Ishikawa (cell line): Measurements from ENCODE around the gene PIGN.

ENCODE experiments used
- CEBPB ChIP-seq: IDR thresholded peaks from 2 replicates; pipeline ENCODE4 v1.6.1; 2012
- CREB1 ChIP-seq: IDR thresholded peaks from 2 replicates; pipeline ENCODE4 v1.6.1; 2012; ENCODE audit warnings: low read depth
- EGR1 ChIP-seq: IDR thresholded peaks from 2 replicates; pipeline ENCODE4 v1.6.1; 2012
- EP300 ChIP-seq: IDR thresholded peaks from 2 replicates; pipeline ENCODE4 v1.6.1; 2012; ENCODE audit warnings: borderline replicate concordance
- FOXM1 ChIP-seq: IDR thresholded peaks from 2 replicates; pipeline ENCODE4 v1.6.1; 2012; ENCODE audit warnings: low read depth, borderline replicate concordance
- NFIC ChIP-seq: IDR thresholded peaks from 2 replicates; pipeline ENCODE4 v1.6.1; 2012
- RAD21 ChIP-seq: IDR thresholded peaks from 2 replicates; pipeline ENCODE4 v1.6.1; 2012; ENCODE audit warnings: low read depth
- TAF1 ChIP-seq: IDR thresholded peaks from 2 replicates; pipeline ENCODE4 v1.6.1; 2012; ENCODE audit warnings: low read depth, mild to moderate bottlenecking
- TCF12 ChIP-seq: IDR thresholded peaks from 2 replicates; pipeline ENCODE4 v1.6.1; 2012; ENCODE audit warnings: low read depth
- TEAD4 ChIP-seq: IDR thresholded peaks from 2 replicates; pipeline ENCODE4 v1.6.1; 2012
- YY1 ChIP-seq: IDR thresholded peaks from 2 replicates; pipeline ENCODE4 v1.6.1; 2012; ENCODE audit warnings: low read depth
- ZBTB7A ChIP-seq: IDR thresholded peaks from 2 replicates; pipeline ENCODE4 v1.6.1; 2012; ENCODE audit warnings: low read depth
- TF ChIP-seq, protein P1 (sequence below): IDR thresholded peaks from 2 replicates; pipeline ENCODE4 v1.6.1; 2012
- TF ChIP-seq, protein P2 (sequence below): IDR thresholded peaks from 2 replicates; pipeline ENCODE4 v1.6.1; 2012; ENCODE audit warnings: low read depth, mild to moderate bottlenecking
- TF ChIP-seq, protein P3 (sequence below): IDR thresholded peaks from 2 replicates; pipeline ENCODE4 v1.6.1; 2012

Gene PIGN

DNA sequence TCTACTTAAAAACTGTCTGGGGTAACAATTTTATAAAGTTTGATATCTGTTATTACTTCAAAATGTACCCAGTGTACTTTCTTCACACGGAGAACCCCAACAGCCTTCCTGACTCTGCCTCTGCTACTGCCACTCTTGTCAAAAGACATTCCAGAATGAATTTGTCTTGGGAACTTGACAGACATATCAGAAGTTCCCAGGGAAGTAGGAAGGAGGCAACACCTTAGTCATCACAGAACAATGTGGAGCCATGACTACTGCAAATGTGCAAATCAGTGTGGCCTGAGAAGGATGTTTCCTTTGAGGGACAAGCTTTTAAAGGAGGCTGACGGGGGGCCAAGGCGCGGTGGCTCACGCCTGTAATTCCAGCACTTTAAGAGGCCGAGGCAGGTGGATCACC, 160.3 kb downstream of the PIGN start:
- TF ChIP-seq, protein P1, sequence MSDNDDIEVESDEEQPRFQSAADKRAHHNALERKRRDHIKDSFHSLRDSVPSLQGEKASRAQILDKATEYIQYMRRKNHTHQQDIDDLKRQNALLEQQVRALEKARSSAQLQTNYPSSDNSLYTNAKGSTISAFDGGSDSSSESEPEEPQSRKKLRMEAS, result no peak
- no peak for TF ChIP-seq NFIC
- no peak for TF ChIP-seq EP300
- no peak for TF ChIP-seq TEAD4
- no peak for TF ChIP-seq TCF12
- no peak for TF ChIP-seq TAF1
- no peak for TF ChIP-seq RAD21
- no peak for TF ChIP-seq CEBPB
- no peak for TF ChIP-seq ZBTB7A
- TF ChIP-seq, protein P2, sequence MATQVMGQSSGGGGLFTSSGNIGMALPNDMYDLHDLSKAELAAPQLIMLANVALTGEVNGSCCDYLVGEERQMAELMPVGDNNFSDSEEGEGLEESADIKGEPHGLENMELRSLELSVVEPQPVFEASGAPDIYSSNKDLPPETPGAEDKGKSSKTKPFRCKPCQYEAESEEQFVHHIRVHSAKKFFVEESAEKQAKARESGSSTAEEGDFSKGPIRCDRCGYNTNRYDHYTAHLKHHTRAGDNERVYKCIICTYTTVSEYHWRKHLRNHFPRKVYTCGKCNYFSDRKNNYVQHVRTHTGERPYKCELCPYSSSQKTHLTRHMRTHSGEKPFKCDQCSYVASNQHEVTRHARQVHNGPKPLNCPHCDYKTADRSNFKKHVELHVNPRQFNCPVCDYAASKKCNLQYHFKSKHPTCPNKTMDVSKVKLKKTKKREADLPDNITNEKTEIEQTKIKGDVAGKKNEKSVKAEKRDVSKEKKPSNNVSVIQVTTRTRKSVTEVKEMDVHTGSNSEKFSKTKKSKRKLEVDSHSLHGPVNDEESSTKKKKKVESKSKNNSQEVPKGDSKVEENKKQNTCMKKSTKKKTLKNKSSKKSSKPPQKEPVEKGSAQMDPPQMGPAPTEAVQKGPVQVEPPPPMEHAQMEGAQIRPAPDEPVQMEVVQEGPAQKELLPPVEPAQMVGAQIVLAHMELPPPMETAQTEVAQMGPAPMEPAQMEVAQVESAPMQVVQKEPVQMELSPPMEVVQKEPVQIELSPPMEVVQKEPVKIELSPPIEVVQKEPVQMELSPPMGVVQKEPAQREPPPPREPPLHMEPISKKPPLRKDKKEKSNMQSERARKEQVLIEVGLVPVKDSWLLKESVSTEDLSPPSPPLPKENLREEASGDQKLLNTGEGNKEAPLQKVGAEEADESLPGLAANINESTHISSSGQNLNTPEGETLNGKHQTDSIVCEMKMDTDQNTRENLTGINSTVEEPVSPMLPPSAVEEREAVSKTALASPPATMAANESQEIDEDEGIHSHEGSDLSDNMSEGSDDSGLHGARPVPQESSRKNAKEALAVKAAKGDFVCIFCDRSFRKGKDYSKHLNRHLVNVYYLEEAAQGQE, result no peak
- TF ChIP-seq CREB1, result no peak
- TF ChIP-seq FOXM1, result no peak

DNA sequence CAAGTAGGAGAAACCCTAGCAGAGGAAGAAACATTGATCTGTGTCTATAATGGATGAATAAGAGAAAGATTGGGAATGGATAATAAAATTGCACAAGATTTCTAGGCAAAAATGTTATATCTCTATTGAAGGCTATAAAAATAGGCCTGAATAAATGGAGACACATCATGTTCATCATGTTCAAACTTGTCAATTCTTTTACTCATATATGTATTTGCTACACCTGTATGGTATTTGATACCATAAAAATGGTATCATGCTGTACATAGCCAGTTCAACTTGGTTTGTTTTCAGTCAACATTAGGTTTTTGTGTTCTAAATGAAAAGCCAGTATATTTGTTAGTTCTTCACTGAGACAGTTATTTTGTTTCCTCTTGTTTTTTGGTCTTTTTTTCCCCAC, 161.9 kb downstream of the PIGN start:
- TF ChIP-seq, protein P1, result no peak
- no peak for TF ChIP-seq TAF1
- TF ChIP-seq CREB1, result no peak
- no peak for TF ChIP-seq TCF12
- no peak for TF ChIP-seq YY1
- TF ChIP-seq EGR1, result no peak
- TF ChIP-seq NFIC, result no peak
- no peak for TF ChIP-seq FOXM1
- no peak for TF ChIP-seq TEAD4
- TF ChIP-seq, protein P3, sequence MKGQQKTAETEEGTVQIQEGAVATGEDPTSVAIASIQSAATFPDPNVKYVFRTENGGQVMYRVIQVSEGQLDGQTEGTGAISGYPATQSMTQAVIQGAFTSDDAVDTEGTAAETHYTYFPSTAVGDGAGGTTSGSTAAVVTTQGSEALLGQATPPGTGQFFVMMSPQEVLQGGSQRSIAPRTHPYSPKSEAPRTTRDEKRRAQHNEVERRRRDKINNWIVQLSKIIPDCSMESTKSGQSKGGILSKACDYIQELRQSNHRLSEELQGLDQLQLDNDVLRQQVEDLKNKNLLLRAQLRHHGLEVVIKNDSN, result no peak
- TF ChIP-seq, protein P2, result no peak
- TF ChIP-seq CEBPB, result no peak
- no peak for TF ChIP-seq ZBTB7A
- no peak for TF ChIP-seq EP300
- TF ChIP-seq RAD21, result no peak

DNA sequence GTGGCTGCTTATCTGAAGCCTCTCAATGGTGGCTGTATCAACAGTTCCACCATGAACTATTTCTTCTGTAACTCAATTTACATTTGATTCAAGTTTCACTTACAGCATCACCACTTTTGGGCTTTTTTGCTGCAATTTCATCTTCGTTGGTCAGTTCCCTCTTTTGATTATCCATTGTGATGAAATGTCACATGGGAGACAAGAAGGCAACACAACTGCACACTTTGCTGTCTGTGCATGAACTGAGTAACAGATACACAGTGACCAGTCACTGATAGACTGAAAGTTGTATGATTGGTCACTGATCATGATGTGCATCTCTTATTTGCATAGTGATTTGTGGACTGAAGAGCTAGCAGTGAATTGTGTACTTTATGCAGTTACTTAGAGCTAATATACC, 163.3 kb downstream of the PIGN start:
- TF ChIP-seq NFIC, result no peak
- no peak for TF ChIP-seq EGR1
- no peak for TF ChIP-seq TEAD4

DNA sequence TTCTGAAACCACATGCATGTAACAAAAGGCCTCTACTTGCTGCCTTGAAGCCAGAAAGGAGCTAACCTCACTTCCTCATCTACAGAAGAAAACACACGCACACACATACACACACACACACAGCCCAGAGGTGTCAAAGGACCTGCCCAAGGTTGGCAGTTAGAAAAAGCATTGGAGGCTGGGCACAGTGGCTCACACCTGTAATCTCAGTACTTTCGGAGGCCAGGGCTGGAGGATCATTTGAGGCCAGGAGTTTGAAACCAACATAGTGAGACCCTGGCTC, 168.2 kb downstream of the PIGN start:
- TF ChIP-seq ZBTB7A, result no peak
- no peak for TF ChIP-seq TAF1
- TF ChIP-seq, protein P3, result no peak
- no peak for TF ChIP-seq NFIC
- no peak for TF ChIP-seq CEBPB
- no peak for TF ChIP-seq RAD21
- no peak for TF ChIP-seq TEAD4
- TF ChIP-seq YY1, result no peak
- TF ChIP-seq FOXM1, result no peak
- no peak for TF ChIP-seq TCF12
- TF ChIP-seq, protein P2, result no peak
- no peak for TF ChIP-seq CREB1
- no peak for TF ChIP-seq EGR1
- no peak for TF ChIP-seq EP300
- TF ChIP-seq, protein P1, result no peak
